ENCODE data around the gene SLC27A1.
A peak's percentile ranks its signal among the peaks of the same experiment; 100 is the strongest.

The SLC27A1 gene

GRCh38 chr19:17470068-17470841 lies at the start of gene SLC27A1:
Gene SLC27A1 (plus strand): TSS chr19:17470524. CDS start chr19:17470541, 17 bp downstream.
- Histone ChIP-seq H3K36me3 (ENCODE audit: control insufficient read depth in 1 of 2, insufficient read depth in 2 of 2, low read length in 2 of 2) (no peaks in the 10 kb centered on the region), H3K4me1 (ENCODE audit: control insufficient read depth in 1 of 2, insufficient read depth in 2 of 2, low read length in 2 of 2) (peaks cover 10 to 29% of the 10 kb centered on the region in 2 donors), H3K27me3 (ENCODE audit: low read depth, low read length) (no peaks in the 10 kb centered on the region), H3K9me3 (ENCODE audit: control insufficient read depth in 1 of 2, low read length in 2 of 2) (no peaks in the 10 kb centered on the region), H3K4me3 (ENCODE audit: low read depth in 1 of 2, low read length in 2 of 2) (peak within 1 kb of the TSS; percentile 75 to 78), H3K27ac (ENCODE audit: low read length) (peak within 1 kb of the TSS; percentile 72)

- peaks cover 6 to 18% of the 10 kb centered on the region in 2 donors for H3K4me1 ChIP-seq (ENCODE audit: control insufficient read depth in 1 of 2, insufficient read depth in 2 of 2, low read length in 2 of 2)
- no peak overlapping the region for H3K4me3 ChIP-seq (ENCODE audit: low read depth in 1 of 2, low read length in 2 of 2)
- H3K9me3 ChIP-seq (ENCODE audit: control insufficient read depth in 1 of 2, low read length in 2 of 2): no peaks in the 10 kb centered on the region
- H3K27me3 ChIP-seq (ENCODE audit: low read depth, low read length): no peaks in the 10 kb centered on the region
- H3K36me3 ChIP-seq (ENCODE audit: control insufficient read depth in 1 of 2, insufficient read depth in 2 of 2, low read length in 2 of 2): no peaks in the 10 kb centered on the region
- H3K27ac ChIP-seq (ENCODE audit: low read length): no peak overlapping the region
Measured at GRCh38 chr19:17421942-17422341, 48.4 kb upstream of the SLC27A1 start.

- Histone ChIP-seq H3K4me3 (ENCODE audit: low read depth in 1 of 2, low read length in 2 of 2) (no peak overlapping the region), H3K27me3 (ENCODE audit: low read depth, low read length) (no peaks in the 10 kb centered on the region), H3K9me3 (ENCODE audit: control insufficient read depth in 1 of 2, low read length in 2 of 2) (no peaks in the 10 kb centered on the region), H3K36me3 (ENCODE audit: control insufficient read depth in 1 of 2, insufficient read depth in 2 of 2, low read length in 2 of 2) (no peaks in the 10 kb centered on the region), H3K27ac (ENCODE audit: low read length) (no peak overlapping the region), H3K4me1 (ENCODE audit: control insufficient read depth in 1 of 2, insufficient read depth in 2 of 2, low read length in 2 of 2) (peaks cover 6 to 18% of the 10 kb centered on the region in 2 donors)
Measured at GRCh38 chr19:17423429-17424208, 46.7 kb upstream of the SLC27A1 start.

- Histone ChIP-seq H3K27me3 (ENCODE audit: low read depth, low read length) (no peaks in the 10 kb centered on the region), H3K9me3 (ENCODE audit: control insufficient read depth in 1 of 2, low read length in 2 of 2) (no peaks in the 10 kb centered on the region), H3K27ac (ENCODE audit: low read length) (no peak overlapping the region), H3K4me3 (ENCODE audit: low read depth in 1 of 2, low read length in 2 of 2) (no peak overlapping the region), H3K36me3 (ENCODE audit: control insufficient read depth in 1 of 2, insufficient read depth in 2 of 2, low read length in 2 of 2) (no peaks in the 10 kb centered on the region), H3K4me1 (ENCODE audit: control insufficient read depth in 1 of 2, insufficient read depth in 2 of 2, low read length in 2 of 2) (peaks cover 0 to 18% of the 10 kb centered on the region in 2 donors)
Measured at GRCh38 chr19:17424743-17425365, 45.5 kb upstream of the SLC27A1 start.

GRCh38 chr19:17429641-17430113 lies 40.6 kb upstream of the SLC27A1 start:
- Histone ChIP-seq H3K27ac (ENCODE audit: low read length) (no peak overlapping the region), H3K27me3 (ENCODE audit: low read depth, low read length) (no peaks in the 10 kb centered on the region), H3K9me3 (ENCODE audit: control insufficient read depth in 1 of 2, low read length in 2 of 2) (no peaks in the 10 kb centered on the region), H3K4me3 (ENCODE audit: low read depth in 1 of 2, low read length in 2 of 2) (no peak overlapping the region), H3K36me3 (ENCODE audit: control insufficient read depth in 1 of 2, insufficient read depth in 2 of 2, low read length in 2 of 2) (no peaks in the 10 kb centered on the region), H3K4me1 (ENCODE audit: control insufficient read depth in 1 of 2, insufficient read depth in 2 of 2, low read length in 2 of 2) (peaks cover 0 to 8% of the 10 kb centered on the region in 2 donors)

- Histone ChIP-seq H3K27me3 (ENCODE audit: low read depth, low read length) (no peaks in the 10 kb centered on the region), H3K4me3 (ENCODE audit: low read depth in 1 of 2, low read length in 2 of 2) (no peak overlapping the region), H3K36me3 (ENCODE audit: control insufficient read depth in 1 of 2, insufficient read depth in 2 of 2, low read length in 2 of 2) (no peaks in the 10 kb centered on the region), H3K4me1 (ENCODE audit: control insufficient read depth in 1 of 2, insufficient read depth in 2 of 2, low read length in 2 of 2) (peaks cover 0 to 5% of the 10 kb centered on the region in 2 donors), H3K9me3 (ENCODE audit: control insufficient read depth in 1 of 2, low read length in 2 of 2) (no peaks in the 10 kb centered on the region), H3K27ac (ENCODE audit: low read length) (no peak overlapping the region)
Measured at GRCh38 chr19:17431417-17431816, 38.9 kb upstream of the SLC27A1 start.

GRCh38 chr19:17435218-17435617 lies 35.1 kb upstream of the SLC27A1 start:
- Histone ChIP-seq H3K27ac (ENCODE audit: low read length) (no peak overlapping the region), H3K4me3 (ENCODE audit: low read depth in 1 of 2, low read length in 2 of 2) (no peak overlapping the region), H3K4me1 (ENCODE audit: control insufficient read depth in 1 of 2, insufficient read depth in 2 of 2, low read length in 2 of 2) (no peaks in the 10 kb centered on the region), H3K36me3 (ENCODE audit: control insufficient read depth in 1 of 2, insufficient read depth in 2 of 2, low read length in 2 of 2) (no peaks in the 10 kb centered on the region), H3K27me3 (ENCODE audit: low read depth, low read length) (no peaks in the 10 kb centered on the region), H3K9me3 (ENCODE audit: control insufficient read depth in 1 of 2, low read length in 2 of 2) (no peaks in the 10 kb centered on the region)

- Histone ChIP-seq H3K4me1 (ENCODE audit: control insufficient read depth in 1 of 2, insufficient read depth in 2 of 2, low read length in 2 of 2) (no peaks in the 10 kb centered on the region), H3K27me3 (ENCODE audit: low read depth, low read length) (no peaks in the 10 kb centered on the region), H3K4me3 (ENCODE audit: low read depth in 1 of 2, low read length in 2 of 2) (no peak overlapping the region), H3K36me3 (ENCODE audit: control insufficient read depth in 1 of 2, insufficient read depth in 2 of 2, low read length in 2 of 2) (no peaks in the 10 kb centered on the region), H3K9me3 (ENCODE audit: control insufficient read depth in 1 of 2, low read length in 2 of 2) (no peaks in the 10 kb centered on the region), H3K27ac (ENCODE audit: low read length) (no peak overlapping the region)
Measured at GRCh38 chr19:17436094-17436873, 34.0 kb upstream of the SLC27A1 start.

GRCh38 chr19:17436874-17437267 lies 33.5 kb upstream of the SLC27A1 start:
- no peak overlapping the region for H3K27ac ChIP-seq (ENCODE audit: low read length)
- H3K4me3 ChIP-seq (ENCODE audit: low read depth in 1 of 2, low read length in 2 of 2): no peak overlapping the region
- H3K4me1 ChIP-seq (ENCODE audit: control insufficient read depth in 1 of 2, insufficient read depth in 2 of 2, low read length in 2 of 2): no peaks in the 10 kb centered on the region
- H3K9me3 ChIP-seq (ENCODE audit: control insufficient read depth in 1 of 2, low read length in 2 of 2): no peaks in the 10 kb centered on the region
- H3K36me3 ChIP-seq (ENCODE audit: control insufficient read depth in 1 of 2, insufficient read depth in 2 of 2, low read length in 2 of 2): no peaks in the 10 kb centered on the region
- no peaks in the 10 kb centered on the region for H3K27me3 ChIP-seq (ENCODE audit: low read depth, low read length)

- H3K9me3 ChIP-seq (ENCODE audit: control insufficient read depth in 1 of 2, low read length in 2 of 2): no peaks in the 10 kb centered on the region
- no peaks in the 10 kb centered on the region for H3K27me3 ChIP-seq (ENCODE audit: low read depth, low read length)
- no peak overlapping the region for H3K27ac ChIP-seq (ENCODE audit: low read length)
- H3K36me3 ChIP-seq (ENCODE audit: control insufficient read depth in 1 of 2, insufficient read depth in 2 of 2, low read length in 2 of 2): no peaks in the 10 kb centered on the region
- H3K4me3 ChIP-seq (ENCODE audit: low read depth in 1 of 2, low read length in 2 of 2): no peak overlapping the region
- H3K4me1 ChIP-seq (ENCODE audit: control insufficient read depth in 1 of 2, insufficient read depth in 2 of 2, low read length in 2 of 2): no peaks in the 10 kb centered on the region
Measured at GRCh38 chr19:17441241-17442021, 28.9 kb upstream of the SLC27A1 start.

Data from muscle layer of duodenum (tissue), 2 donors.